ENCODE results near the gene MECP2. TPM values are rescaled to one million over a fixed set of nuclear protein-coding genes. Genes with fewer than 3 reads are reported as not detected.

The MECP2 gene
- total RNA-seq, 4 donors from 2014 or later: 65.1 to 87.8 (median 82.5) TPM

DNA sequence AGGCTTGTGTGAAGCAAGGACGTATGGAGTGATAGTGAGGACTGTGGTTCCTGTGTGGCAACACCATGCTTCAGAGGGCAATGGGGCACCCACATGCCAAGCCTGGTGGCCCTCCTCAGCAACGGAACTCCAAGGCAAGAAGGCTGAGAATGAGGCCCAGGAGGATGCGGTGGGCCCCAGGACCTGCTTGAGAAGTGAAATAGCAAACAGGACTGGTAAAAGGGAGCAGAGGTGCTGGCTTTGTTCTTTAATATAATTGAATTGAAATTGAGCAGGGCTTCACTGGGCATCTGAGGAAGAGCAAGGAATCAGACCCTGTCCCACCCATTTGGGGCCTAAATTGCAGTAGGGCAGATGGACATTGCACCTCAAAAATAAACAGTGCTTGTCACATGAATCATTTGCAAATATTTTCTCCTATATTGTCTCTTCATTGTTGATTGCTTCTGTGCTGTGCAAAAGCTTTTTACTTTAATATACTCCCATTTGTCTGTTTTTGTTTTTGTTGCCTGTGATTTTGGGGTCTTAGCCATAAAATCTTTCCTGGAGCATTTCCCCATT is 122.7 kb downstream of the MECP2 start:
- Histone ChIP-seq H3K27me3 (no peaks in the 10 kb centered on the region), H3K4me1 (peaks cover 0 to 20% (median 6%) of the 10 kb centered on the region in 3 donors), H3K9me3 (no peaks in the 10 kb centered on the region), H3K4me3 (no peak overlapping the region), H3K36me3 (no peaks in the 10 kb centered on the region), H3K27ac (peak overlapping the region in 3 of 4 donors; percentile 97 to 99 (median 99))
- no peak for ATAC-seq
- TF ChIP-seq POLR2AphosphoS5 (IDR thresholded peaks at IDR 0.05): no peak
- no peak for TF ChIP-seq POLR2A (IDR thresholded peaks at IDR 0.05)
- no peak for TF ChIP-seq EP300 (IDR thresholded peaks at IDR 0.05)
- TF ChIP-seq, protein P1, sequence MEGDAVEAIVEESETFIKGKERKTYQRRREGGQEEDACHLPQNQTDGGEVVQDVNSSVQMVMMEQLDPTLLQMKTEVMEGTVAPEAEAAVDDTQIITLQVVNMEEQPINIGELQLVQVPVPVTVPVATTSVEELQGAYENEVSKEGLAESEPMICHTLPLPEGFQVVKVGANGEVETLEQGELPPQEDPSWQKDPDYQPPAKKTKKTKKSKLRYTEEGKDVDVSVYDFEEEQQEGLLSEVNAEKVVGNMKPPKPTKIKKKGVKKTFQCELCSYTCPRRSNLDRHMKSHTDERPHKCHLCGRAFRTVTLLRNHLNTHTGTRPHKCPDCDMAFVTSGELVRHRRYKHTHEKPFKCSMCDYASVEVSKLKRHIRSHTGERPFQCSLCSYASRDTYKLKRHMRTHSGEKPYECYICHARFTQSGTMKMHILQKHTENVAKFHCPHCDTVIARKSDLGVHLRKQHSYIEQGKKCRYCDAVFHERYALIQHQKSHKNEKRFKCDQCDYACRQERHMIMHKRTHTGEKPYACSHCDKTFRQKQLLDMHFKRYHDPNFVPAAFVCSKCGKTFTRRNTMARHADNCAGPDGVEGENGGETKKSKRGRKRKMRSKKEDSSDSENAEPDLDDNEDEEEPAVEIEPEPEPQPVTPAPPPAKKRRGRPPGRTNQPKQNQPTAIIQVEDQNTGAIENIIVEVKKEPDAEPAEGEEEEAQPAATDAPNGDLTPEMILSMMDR (IDR thresholded peaks at IDR 0.05): no peak
- 79% methylated on average over 3 of the region's 3 CpGs; no CpG with 5 or more reads in 1 of the 2 donors for WGBS, 2 donors (ENCODE audit: low coverage in 1 of 2)

DNA sequence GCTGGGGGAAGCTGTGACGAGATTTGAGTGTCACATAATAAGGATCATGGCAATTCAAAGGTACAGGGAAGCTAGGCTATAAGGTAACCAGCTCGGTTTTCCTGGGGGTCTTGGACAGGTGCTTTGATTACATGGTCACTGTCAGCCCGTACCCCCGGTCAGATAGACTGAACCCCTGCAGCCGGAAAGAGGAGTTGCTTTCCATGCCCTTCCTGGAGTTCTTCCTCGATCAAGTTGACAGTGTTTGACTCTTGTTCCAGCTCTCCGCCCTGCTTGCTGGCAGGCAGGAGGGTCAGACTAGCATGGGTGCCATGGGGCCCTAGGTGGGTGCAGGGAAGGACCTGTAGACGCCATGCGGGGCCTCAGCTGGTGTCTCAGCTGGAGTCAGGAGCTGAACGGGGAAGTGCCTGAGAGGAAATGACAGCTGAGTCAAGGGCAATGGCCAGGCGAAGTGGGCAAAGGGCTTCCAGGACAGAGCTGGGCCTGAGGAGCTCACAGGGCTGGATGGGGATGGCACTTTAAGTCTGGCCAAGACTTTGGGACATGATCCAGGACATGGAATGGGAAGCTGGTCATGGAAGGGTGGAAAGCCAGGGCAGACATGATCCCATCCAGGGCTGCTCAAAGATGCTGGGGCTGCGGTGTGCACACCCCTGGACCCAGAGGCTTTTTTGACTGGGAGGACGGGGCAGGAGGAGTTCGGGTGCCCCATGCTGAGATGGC is 123.4 kb downstream of the MECP2 start:
- TF ChIP-seq POLR2AphosphoS5 (IDR thresholded peaks at IDR 0.05) (no peak), EP300 (IDR thresholded peaks at IDR 0.05) (no peak), POLR2A (IDR thresholded peaks at IDR 0.05) (no peak)
- TF ChIP-seq, protein P1 (IDR thresholded peaks at IDR 0.05): no peak
- no peak for ATAC-seq
- Histone ChIP-seq H3K4me1 (peaks cover 0 to 26% (median 12%) of the 10 kb centered on the region in 3 donors), H3K27me3 (no peaks in the 10 kb centered on the region), H3K9me3 (no peaks in the 10 kb centered on the region), H3K4me3 (peak overlapping the region in 1 of 2 donors; percentile 76), H3K27ac (peak overlapping the region; percentile 94 to 99 (median 98)), H3K36me3 (no peaks in the 10 kb centered on the region)
- WGBS, 2 donors (ENCODE audit: low coverage in 1 of 2): 75% methylated on average over 2 of the region's 14 CpGs; no CpG with 5 or more reads in 1 of the 2 donors

DNA sequence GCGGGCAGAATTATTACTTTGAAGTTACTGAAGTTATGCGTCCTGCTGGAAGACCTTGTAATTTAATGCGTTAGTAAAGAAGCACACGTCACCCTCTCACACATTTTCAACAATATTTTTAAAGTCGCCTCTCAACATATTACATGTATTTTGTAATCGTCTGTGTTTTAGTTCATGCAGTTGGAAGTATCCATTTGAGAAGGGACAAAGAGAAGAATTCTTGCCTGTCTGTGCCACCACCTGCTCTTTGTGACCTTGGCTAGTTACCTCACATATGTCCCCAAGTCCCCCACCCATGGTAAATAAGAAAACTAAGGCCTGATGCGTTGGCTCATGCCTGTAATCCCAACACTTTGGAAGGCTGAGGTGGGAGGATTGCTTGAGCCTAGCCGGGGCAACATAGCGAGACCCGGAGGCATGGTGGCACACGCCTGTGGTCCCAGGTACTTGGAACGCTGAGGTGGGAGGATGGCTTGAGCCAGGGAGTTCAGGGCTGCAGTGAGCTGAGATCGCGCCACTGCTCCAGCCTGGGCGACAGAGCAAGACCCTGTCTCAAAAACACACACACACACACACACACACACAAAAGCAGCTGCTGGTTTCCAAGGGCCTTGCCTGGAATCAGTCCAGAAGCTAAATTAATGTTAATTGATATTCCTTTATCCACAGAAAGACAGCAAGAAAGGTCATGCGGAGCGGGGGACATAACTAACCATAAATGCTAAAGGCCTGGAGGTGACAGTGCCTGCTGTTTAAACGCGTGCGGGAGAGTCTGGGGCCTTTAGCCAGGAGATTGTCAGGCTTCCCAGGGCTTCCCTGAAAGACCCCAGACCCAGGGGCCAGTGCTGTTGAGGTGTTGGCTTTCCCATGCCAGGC is 124.2 kb downstream of the MECP2 start:
- TF ChIP-seq POLR2AphosphoS5 (IDR thresholded peaks at IDR 0.05) (no peak), EP300 (IDR thresholded peaks at IDR 0.05) (no peak), POLR2A (IDR thresholded peaks at IDR 0.05) (no peak)
- TF ChIP-seq, protein P1 (IDR thresholded peaks at IDR 0.05): no peak
- Histone ChIP-seq H3K4me1 (peaks cover 0 to 34% (median 19%) of the 10 kb centered on the region in 3 donors), H3K27me3 (no peaks in the 10 kb centered on the region), H3K9me3 (no peaks in the 10 kb centered on the region), H3K27ac (peak overlapping the region; percentile 94 to 99 (median 98)), H3K4me3 (peak overlapping the region; percentile 65 to 76), H3K36me3 (no peaks in the 10 kb centered on the region)
- ATAC-seq: no peak
- 10 to 39% methylated on average over 8 to 9 of the region's 20 CpGs for WGBS, 2 donors (ENCODE audit: low coverage in 1 of 2)

DNA sequence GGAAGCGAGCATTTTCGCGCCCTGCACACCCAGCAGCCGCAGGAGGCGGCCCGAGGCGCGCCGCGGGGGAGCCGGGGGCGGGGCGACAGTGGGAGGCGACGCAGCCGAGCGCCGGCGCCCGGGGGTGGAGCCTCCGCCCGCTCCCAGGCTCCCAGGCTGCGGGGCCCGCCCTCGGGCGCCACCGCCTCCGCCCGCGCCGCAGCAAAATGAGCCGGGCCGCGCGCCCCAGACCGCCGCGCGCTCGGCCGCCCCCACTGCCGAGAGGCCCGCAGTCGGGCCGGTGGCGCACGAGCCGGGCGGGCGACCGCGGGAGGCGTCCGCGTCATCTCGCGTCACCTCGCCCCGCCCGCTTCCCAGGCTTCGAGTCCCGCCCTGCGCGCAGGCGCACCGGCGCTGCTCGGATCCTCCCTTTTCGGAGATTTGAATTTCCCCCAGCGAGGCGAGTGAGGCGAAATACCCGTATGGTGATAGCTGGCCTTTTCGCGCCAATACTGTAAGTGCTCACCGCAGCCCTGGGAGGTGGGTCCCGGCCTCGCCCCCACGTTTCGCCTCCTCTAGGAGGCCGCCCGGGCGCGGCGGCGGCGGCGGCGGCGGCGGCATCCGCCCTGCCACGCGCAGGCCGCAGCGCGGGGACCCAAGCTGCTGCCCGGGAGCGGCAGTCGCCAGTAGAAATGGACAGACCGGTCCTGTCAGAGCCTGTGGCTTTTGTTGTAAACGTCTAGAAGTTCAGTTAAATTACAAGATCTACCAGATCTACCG is 125.0 kb downstream of the MECP2 start, which contains the start of gene TMEM187:
TMEM187 (plus strand) TSS at position 387 of the 759 bp plus-strand sequence. CDS start 9,309 bp downstream, outside the sequence.
- no peaks in the 10 kb centered on the region for H3K36me3 ChIP-seq
- no peaks in the 10 kb centered on the region for H3K9me3 ChIP-seq
- peak within 1 kb of the TSS; percentile 94 to 99 (median 98) for H3K27ac ChIP-seq
- peak within 1 kb of the TSS; percentile 65 to 76 for H3K4me3 ChIP-seq
- no peaks in the 10 kb centered on the region for H3K27me3 ChIP-seq
- peaks cover 2 to 43% (median 25%) of the 10 kb centered on the region in 3 donors for H3K4me1 ChIP-seq
- WGBS, 2 donors (ENCODE audit: low coverage in 1 of 2): 0% methylated on average over 1 of the region's 103 CpGs; no CpG with 5 or more reads in 1 of the 2 donors
- peak; percentile 79 for ATAC-seq
- TF ChIP-seq, protein P1 (IDR thresholded peaks at IDR 0.05): no peak
- peak; percentile 22 for TF ChIP-seq POLR2AphosphoS5 (IDR thresholded peaks at IDR 0.05)
- TF ChIP-seq POLR2A (IDR thresholded peaks at IDR 0.05): peak; percentile 19 to 65
